HUDEP-2 (cell line): Measurements from ENCODE around the gene IRF9.

ENCODE experiments used
- DNase-seq, 76 experiments: peaks; one replicate each; lab custom pipeline; 2025; ENCODE audit not compliant: unreplicated experiment in 76 of 76; lab: John Stamatoyannopoulos, UW

Gene IRF9

GRCh38 chr14:24212924-24213865, 52.1 kb downstream of the IRF9 start, which contains the start of gene CHMP4A:
TSS of gene CHMP4A (minus strand) at chr14:24213488. CDS start at chr14:24213439, 49 bp downstream.
- peak in 75 of 76 experiments; percentile 41 to 97 (median 94) for DNase-seq

- DNase-seq, result no peak
These were observed 53.0 kb downstream of the IRF9 start for GRCh38 chr14:24213866-24214662.

GRCh38 chr14:24215495-24216344, 54.7 kb downstream of the IRF9 start, which contains the start of gene MDP1:
TSS of gene MDP1 (minus strand) at chr14:24216066. CDS start at chr14:24215955, 111 bp downstream.
- DNase-seq, result peak in 74 of 76 experiments; percentile 8 to 81 (median 68)
